H9 (cell line): ENCODE measurements around the gene RTP2. TPM values are rescaled to one million over a fixed set of nuclear protein-coding genes. Genes with fewer than 3 reads are reported as not detected.

Experiments
- DNase-seq: peaks from one replicate; pipeline ENCODE4 v3.0.0-alpha.2; 2017
- H2AFZ ChIP-seq: one replicate; pipeline ENCODE4 v1.6.1; 2013; ENCODE audit warnings: mild to moderate bottlenecking, low read length, control low read depth, moderate library complexity
- H2AK5ac ChIP-seq: 2 replicates; pipeline ENCODE4 v1.6.1; 2013; ENCODE audit warnings: low read length, control low read depth, mixed read lengths; ENCODE audit not compliant: insufficient read length
- H2BK120ac ChIP-seq: one replicate; pipeline ENCODE4 v1.6.1; 2013; ENCODE audit warnings: low read depth, mild to moderate bottlenecking, low read length, control low read depth, inconsistent platforms; ENCODE audit not compliant: poor library complexity, severe bottlenecking
- H2BK12ac ChIP-seq: 2 replicates; pipeline ENCODE4 v1.6.1; 2013; ENCODE audit warnings: low read length, control low read depth, mixed read lengths, low read depth; ENCODE audit not compliant: insufficient read length
- H2BK15ac ChIP-seq: 2 replicates; pipeline ENCODE4 v1.6.1; 2013; ENCODE audit warnings: low read depth, low read length, control low read depth
- H2BK20ac ChIP-seq: one replicate; pipeline ENCODE4 v1.6.1; 2013; ENCODE audit warnings: low read depth, mild to moderate bottlenecking, low read length, control low read depth, inconsistent platforms; ENCODE audit not compliant: poor library complexity, severe bottlenecking
- H2BK5ac ChIP-seq: 2 replicates; pipeline ENCODE4 v1.6.1; 2013; ENCODE audit warnings: low read length, control low read depth, mixed read lengths; ENCODE audit not compliant: insufficient read length
- H3K14ac ChIP-seq: 2 replicates; pipeline ENCODE4 v1.6.1; 2013; ENCODE audit warnings: low read length, control low read depth; ENCODE audit not compliant: insufficient read depth
- H3K18ac ChIP-seq: 2 replicates; pipeline ENCODE4 v1.6.1; 2013; ENCODE audit warnings: low read depth, mild to moderate bottlenecking, mixed read lengths, low read length, control low read depth; ENCODE audit not compliant: insufficient read length
- H3K23ac ChIP-seq: 2 replicates; pipeline ENCODE4 v1.6.1; 2013; ENCODE audit warnings: low read length, control low read depth, mixed read lengths, low read depth; ENCODE audit not compliant: insufficient read length
- H3K23me2 ChIP-seq: 2 replicates; pipeline ENCODE4 v1.6.1; 2013; ENCODE audit warnings: low read depth, mild to moderate bottlenecking, mixed read lengths, low read length, control low read depth; ENCODE audit not compliant: insufficient read length, poor library complexity, severe bottlenecking
- H3K27ac ChIP-seq: 2 replicates; pipeline ENCODE4 v1.5.1; 2013; ENCODE audit warnings: low read length, control low read depth, mixed read lengths, low read depth; ENCODE audit not compliant: insufficient read length
- H3K27me3 ChIP-seq: 2 replicates; pipeline ENCODE4 v1.6.1; 2013; ENCODE audit warnings: low read length, control low read depth, inconsistent platforms; ENCODE audit not compliant: insufficient read depth
- H3K4ac ChIP-seq: 2 replicates; pipeline ENCODE4 v1.6.1; 2013; ENCODE audit warnings: low read depth, mild to moderate bottlenecking, control low read depth, inconsistent platforms, low read length, moderate library complexity
- H3K4me1 ChIP-seq: 2 replicates; pipeline ENCODE4 v1.6.1; 2013; ENCODE audit warnings: low read length, control low read depth, inconsistent platforms; ENCODE audit not compliant: insufficient read depth
- H3K4me2 ChIP-seq: 2 replicates; pipeline ENCODE4 v1.6.1; 2013; ENCODE audit warnings: low read length, control low read depth, mixed read lengths; ENCODE audit not compliant: insufficient read length, insufficient read depth
- H3K56ac ChIP-seq: 2 replicates; pipeline ENCODE4 v1.6.1; 2013; ENCODE audit warnings: low read depth, mild to moderate bottlenecking, mixed read lengths, low read length, control low read depth; ENCODE audit not compliant: insufficient read length
- H3K79me1 ChIP-seq: 2 replicates; pipeline ENCODE4 v1.6.1; 2013; ENCODE audit warnings: low read depth, mild to moderate bottlenecking, moderate library complexity, low read length, control low read depth, inconsistent platforms; ENCODE audit not compliant: insufficient read depth, poor library complexity, severe bottlenecking
- H3K79me2 ChIP-seq: 2 replicates; pipeline ENCODE4 v1.6.1; 2013; ENCODE audit warnings: low read length, control low read depth, inconsistent platforms; ENCODE audit not compliant: insufficient read depth
- H3K9ac ChIP-seq: 2 replicates; pipeline ENCODE4 v1.6.1; 2013; ENCODE audit warnings: low read length, control low read depth, mixed read lengths; ENCODE audit not compliant: insufficient read length; ENCODE audit errors: extremely low read depth
- H3K9me3 ChIP-seq: one replicate; pipeline ENCODE4 v1.6.1; 2013; ENCODE audit warnings: low read depth, low read length, inconsistent platforms; ENCODE audit not compliant: control insufficient read depth
- H3T11ph ChIP-seq: one replicate; pipeline ENCODE4 v1.6.1; 2013; ENCODE audit warnings: mild to moderate bottlenecking, low read length, control low read depth, inconsistent platforms
- H4K20me1 ChIP-seq: one replicate; pipeline ENCODE4 v1.6.1; 2013; ENCODE audit not compliant: control insufficient read depth, insufficient read length, insufficient read depth
- H4K5ac ChIP-seq: 2 replicates; pipeline ENCODE4 v1.6.1; 2013; ENCODE audit warnings: low read depth, mild to moderate bottlenecking, mixed read lengths, low read length, control low read depth; ENCODE audit not compliant: insufficient read length
- H4K8ac ChIP-seq: replicated peaks from 2 replicates; pipeline ENCODE4 v1.6.1; 2013; ENCODE audit warnings: low read length, control low read depth, mixed read lengths, low read depth; ENCODE audit not compliant: insufficient read length
- H4K91ac ChIP-seq: 2 replicates; pipeline ENCODE4 v1.6.1; 2013; ENCODE audit warnings: low read depth, mild to moderate bottlenecking, moderate library complexity, mixed read lengths, low read length, control low read depth; ENCODE audit not compliant: insufficient read length
- H3K27ac Mint-ChIP-seq, 3 experiments: 2 replicates in 2 of 3; 3 replicates in 1 of 3; pipeline ENCODE4 v1.8.0; 2020 to 2021; ENCODE audit warnings: mixed read lengths in 3 of 3, mild to moderate bottlenecking in 1 of 3, moderate library complexity in 1 of 3
- H3K27me3 Mint-ChIP-seq: 2 replicates; pipeline ENCODE4 v1.8.0; 2021; ENCODE audit warnings: low read depth, mild to moderate bottlenecking, moderate library complexity, mixed read lengths
- H3K36me3 Mint-ChIP-seq, 3 experiments: 2 replicates in 2 of 3; 3 replicates in 1 of 3; pipeline ENCODE4 v1.8.0; 2020 to 2021; ENCODE audit warnings: low read depth in 3 of 3, mixed read lengths in 3 of 3; ENCODE audit not compliant: insufficient read depth in 1 of 3
- H3K4me1 Mint-ChIP-seq, 2 experiments: 2 replicates each; pipeline ENCODE4 v1.8.0; 2020; ENCODE audit warnings: mixed read lengths in 2 of 2
- H3K4me3 Mint-ChIP-seq, 2 experiments: 2 replicates in 1 of 2; 3 replicates in 1 of 2; pipeline ENCODE4 v1.8.0; 2020 to 2021; ENCODE audit warnings: mild to moderate bottlenecking in 2 of 2, mixed read lengths in 2 of 2, moderate library complexity in 1 of 2
- H3K9me3 Mint-ChIP-seq, 2 experiments: 2 replicates in 1 of 2; 3 replicates in 1 of 2; pipeline ENCODE4 v1.8.0; 2020; ENCODE audit warnings: mild to moderate bottlenecking in 2 of 2, mixed read lengths in 2 of 2, moderate library complexity in 1 of 2
- CTCF ChIP-seq: fragments of 200-600 bp; sonication (generic); conservative IDR thresholded peaks from 3 replicates; pipeline ENCODE4 v1.8.0; 2021; ENCODE audit warnings: antibody characterized with exemption, mild to moderate bottlenecking
- WGBS: extraction: QIAGEN DNeasy Blood & Tissue Kit; methylation state at CpG from one replicate; pipeline ENCODE4 v1.1.7; 2013; ENCODE audit warnings: missing lambda C conversion rate, low lambda C conversion rate, mixed read lengths; ENCODE audit not compliant: insufficient read length; ENCODE audit errors: extremely low coverage; 5-methylcytosine and 5-hydroxymethylcytosine counted together
- total RNA-seq: library from RNA; stranded (reverse); gene quantifications from 2 replicates; pipeline ENCODE4 v1.2.1, GENCODE V29; 2021

RTP2 gene
- total RNA-seq, 1 experiment from 2014 or later: not detected

GRCh38 chr3:187678726-187679268 is 23.6 kb downstream of the RTP2 start:
- H3K23ac ChIP-seq: no peak overlapping the region
- DNase-seq: peak; percentile 64
- no peak overlapping the region for H3K56ac ChIP-seq
- no peak overlapping the region for H3K18ac ChIP-seq
- no peak overlapping the region for H2AFZ ChIP-seq
- no peaks in the 10 kb centered on the region for H3K79me1 ChIP-seq
- no peak overlapping the region for H2BK12ac ChIP-seq
- TF ChIP-seq CTCF: peak; percentile 87
- no peaks in the 10 kb centered on the region for H3K79me2 ChIP-seq
- H4K8ac ChIP-seq: no peak overlapping the region
- no peak overlapping the region for H3K27ac ChIP-seq
- Mint-ChIP-seq H3K4me1 (peaks cover 10 to 15% of the 10 kb centered on the region in 2 experiments), H3K27me3 (peaks cover 21% of the 10 kb centered on the region), H3K9me3 (no peaks in the 10 kb centered on the region), H3K27ac (no peak overlapping the region), H3K4me3 (no peak overlapping the region), H3K36me3 (no peaks in the 10 kb centered on the region)
- no peak overlapping the region for H2BK5ac ChIP-seq
- no peak overlapping the region for H2BK20ac ChIP-seq
- H3K27me3 ChIP-seq: no peaks in the 10 kb centered on the region
- no peak overlapping the region for H2BK120ac ChIP-seq
- H2BK15ac ChIP-seq: no peak overlapping the region
- H4K20me1 ChIP-seq: no peaks in the 10 kb centered on the region
- H3K23me2 ChIP-seq: no peaks in the 10 kb centered on the region
- H3K4me1 ChIP-seq: no peaks in the 10 kb centered on the region
- no peak overlapping the region for H3T11ph ChIP-seq
- no peak overlapping the region for H3K14ac ChIP-seq
- no peak overlapping the region for H4K91ac ChIP-seq
- no peak overlapping the region for H3K4me2 ChIP-seq
- no peaks in the 10 kb centered on the region for H3K9me3 ChIP-seq
- H4K5ac ChIP-seq: no peak overlapping the region
- H3K9ac ChIP-seq: no peak overlapping the region
- no peak overlapping the region for H3K4ac ChIP-seq
- no CpG with 5 or more reads among the region's 5 CpGs for WGBS
- no peak overlapping the region for H2AK5ac ChIP-seq
